A549 (cell line): ENCODE results near the gene TPRG1.

ENCODE experiments used
- CHD2 ChIP-seq: fragments of 150-350 bp; IDR thresholded peaks from 2 replicates; pipeline ENCODE4 v1.6.1; 2014; ENCODE audit warnings: low read length; ENCODE audit not compliant: partially characterized antibody
- CTCF ChIP-seq: fragments of >200 bp; sonication (Bioruptor Twin); formaldehyde crosslinking; IDR thresholded peaks from 3 replicates; pipeline ENCODE4 v1.5.1; 2016
- ELK1 ChIP-seq: fragments of 150-350 bp; IDR thresholded peaks from 2 replicates; pipeline ENCODE4 v1.6.1; 2014; ENCODE audit warnings: low read depth, mild to moderate bottlenecking, low read length
- EP300 ChIP-seq, 2 experiments: fragments of >200 bp; sonication (Bioruptor Twin); formaldehyde crosslinking; IDR thresholded peaks; 2 replicates in 1 of 2; 3 replicates in 1 of 2; pipeline ENCODE4 v1.6.1; 2016 to 2017
- ESRRA ChIP-seq: fragments of 150-350 bp; IDR thresholded peaks from 2 replicates; pipeline ENCODE4 v1.6.1; 2014; ENCODE audit warnings: mild to moderate bottlenecking, low read length, borderline replicate concordance
- HDAC2 ChIP-seq: fragments of 200-600 bp; sonication (generic); IDR thresholded peaks from 2 replicates; pipeline ENCODE4 v1.6.1; 2016
- MAFK ChIP-seq: fragments of 450-650 bp; IDR thresholded peaks from 2 replicates; pipeline ENCODE4 v1.6.1; 2014; ENCODE audit not compliant: partially characterized antibody
- MAX ChIP-seq: IDR thresholded peaks from 2 replicates; pipeline ENCODE4 v1.6.1; 2012
- NR3C1 ChIP-seq: fragments of >200 bp; sonication (Bioruptor Twin); formaldehyde crosslinking; IDR thresholded peaks from 3 replicates; pipeline ENCODE4 v1.6.1; 2017
- POLR2A ChIP-seq: IDR thresholded peaks from 2 replicates; pipeline ENCODE4 v1.6.1; 2012; ENCODE audit warnings: mild to moderate bottlenecking, low read length
- RNF2 ChIP-seq: fragments of 200-600 bp; sonication (generic); IDR thresholded peaks from 2 replicates; pipeline ENCODE4 v1.6.1; 2016; ENCODE audit warnings: low read depth, mild to moderate bottlenecking, antibody characterized with exemption, moderate library complexity, borderline replicate concordance

GRCh38 chr3:189269365-189269764 lies 97.6 kb downstream of the TPRG1 start:
- TF ChIP-seq CTCF (no peak), ELK1 (no peak), MAX (no peak), HDAC2 (no peak), POLR2A (no peak), ESRRA (no peak), CHD2 (no peak), EP300 (IDR thresholded peaks at IDR 0.05) (no peak), RNF2 (no peak), NR3C1 (no peak), MAFK (no peak)
